HCT116 (cell line): Measurements from ENCODE around the gene BRINP3.

ENCODE experiments used
- CEBPB ChIP-seq: IDR thresholded peaks from 2 replicates; pipeline ENCODE4 v1.6.1; 2012; ENCODE audit warnings: low read depth
- EZH2 ChIP-seq: fragments of 200-600 bp; sonication (generic); IDR thresholded peaks from 2 replicates; pipeline ENCODE4 v1.6.1; 2017; ENCODE audit warnings: antibody characterized with exemption, mixed run types
- EZH2phosphoT487 ChIP-seq: fragments of 200-600 bp; IDR thresholded peaks from 2 replicates; pipeline ENCODE4 v1.6.1; 2018; ENCODE audit warnings: antibody characterized with exemption, borderline replicate concordance
- JUND ChIP-seq: IDR thresholded peaks from 2 replicates; pipeline ENCODE4 v1.6.1; 2012
- POLR2AphosphoS5 ChIP-seq: IDR thresholded peaks from 2 replicates; pipeline ENCODE4 v1.6.1; 2011; ENCODE audit warnings: mild to moderate bottlenecking, low read depth, low read length, moderate library complexity
- SRF ChIP-seq: IDR thresholded peaks from 2 replicates; pipeline ENCODE4 v1.6.1; 2012; ENCODE audit warnings: low read depth
- TCF7L2 ChIP-seq: IDR thresholded peaks from 2 replicates; pipeline ENCODE4 v1.7.0; 2011; ENCODE audit warnings: borderline replicate concordance, inconsistent platforms; ENCODE audit not compliant: insufficient read depth, insufficient read length; ENCODE audit errors: extremely low read depth
- YY1 ChIP-seq: IDR thresholded peaks from 2 replicates; pipeline ENCODE4 v1.6.1; 2011; ENCODE audit warnings: low read length, low read depth, moderate library complexity, mild to moderate bottlenecking; ENCODE audit not compliant: insufficient replicate concordance; ENCODE audit errors: extremely low read depth
- ZNF274 ChIP-seq: fragments of 200-500 bp; sonication (Bioruptor generic); IDR thresholded peaks from 2 replicates; pipeline ENCODE4 v1.6.1; 2014; ENCODE audit warnings: mild to moderate bottlenecking, low read depth, low read length, inconsistent platforms
- TF ChIP-seq, protein P1 (sequence below): IDR thresholded peaks from 2 replicates; pipeline ENCODE4 v1.6.1; 2012; ENCODE audit warnings: low read depth
- TF ChIP-seq, protein P2 (sequence below), 3 experiments: fragments of 200-600 bp in 1 of 3; sonication (generic) in 1 of 3; IDR thresholded peaks in 2 of 3; conservative IDR thresholded peaks in 1 of 3; 2 replicates each; pipeline ENCODE4 v1.5.1; 2012 to 2017; ENCODE audit warnings: low read depth in 2 of 3, low read length in 2 of 3, antibody characterized with exemption in 1 of 3, borderline replicate concordance in 1 of 3, control low read depth in 1 of 3, mild to moderate bottlenecking in 1 of 3, mixed read lengths in 1 of 3, mixed run types in 1 of 3, moderate library complexity in 1 of 3; ENCODE audit not compliant: insufficient read depth in 1 of 3
- TF ChIP-seq, protein P3 (sequence below): IDR thresholded peaks from 2 replicates; pipeline ENCODE4 v1.6.1; 2012

DNA sequence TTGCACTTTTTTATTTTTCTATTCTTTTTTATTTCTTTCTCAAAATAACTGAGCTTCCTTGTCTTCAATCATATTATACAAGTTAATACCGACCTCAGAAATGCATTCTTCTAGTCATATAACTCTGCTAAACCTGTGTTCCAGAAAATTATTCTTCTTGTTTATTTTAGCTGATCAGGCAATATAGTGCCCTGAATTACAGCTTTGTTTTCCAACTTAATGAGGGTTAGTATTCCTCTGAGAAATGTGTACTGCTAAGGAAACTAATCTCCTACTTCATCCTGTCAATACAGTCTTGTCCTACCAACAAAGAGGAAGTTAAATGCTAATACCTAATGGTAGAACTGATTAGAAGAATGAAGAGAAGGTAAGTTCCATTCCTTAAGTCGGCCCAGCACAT is 13.0 kb downstream of the BRINP3 start:
- TF ChIP-seq, protein P1, sequence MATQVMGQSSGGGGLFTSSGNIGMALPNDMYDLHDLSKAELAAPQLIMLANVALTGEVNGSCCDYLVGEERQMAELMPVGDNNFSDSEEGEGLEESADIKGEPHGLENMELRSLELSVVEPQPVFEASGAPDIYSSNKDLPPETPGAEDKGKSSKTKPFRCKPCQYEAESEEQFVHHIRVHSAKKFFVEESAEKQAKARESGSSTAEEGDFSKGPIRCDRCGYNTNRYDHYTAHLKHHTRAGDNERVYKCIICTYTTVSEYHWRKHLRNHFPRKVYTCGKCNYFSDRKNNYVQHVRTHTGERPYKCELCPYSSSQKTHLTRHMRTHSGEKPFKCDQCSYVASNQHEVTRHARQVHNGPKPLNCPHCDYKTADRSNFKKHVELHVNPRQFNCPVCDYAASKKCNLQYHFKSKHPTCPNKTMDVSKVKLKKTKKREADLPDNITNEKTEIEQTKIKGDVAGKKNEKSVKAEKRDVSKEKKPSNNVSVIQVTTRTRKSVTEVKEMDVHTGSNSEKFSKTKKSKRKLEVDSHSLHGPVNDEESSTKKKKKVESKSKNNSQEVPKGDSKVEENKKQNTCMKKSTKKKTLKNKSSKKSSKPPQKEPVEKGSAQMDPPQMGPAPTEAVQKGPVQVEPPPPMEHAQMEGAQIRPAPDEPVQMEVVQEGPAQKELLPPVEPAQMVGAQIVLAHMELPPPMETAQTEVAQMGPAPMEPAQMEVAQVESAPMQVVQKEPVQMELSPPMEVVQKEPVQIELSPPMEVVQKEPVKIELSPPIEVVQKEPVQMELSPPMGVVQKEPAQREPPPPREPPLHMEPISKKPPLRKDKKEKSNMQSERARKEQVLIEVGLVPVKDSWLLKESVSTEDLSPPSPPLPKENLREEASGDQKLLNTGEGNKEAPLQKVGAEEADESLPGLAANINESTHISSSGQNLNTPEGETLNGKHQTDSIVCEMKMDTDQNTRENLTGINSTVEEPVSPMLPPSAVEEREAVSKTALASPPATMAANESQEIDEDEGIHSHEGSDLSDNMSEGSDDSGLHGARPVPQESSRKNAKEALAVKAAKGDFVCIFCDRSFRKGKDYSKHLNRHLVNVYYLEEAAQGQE: no peak
- TF ChIP-seq, protein P2, sequence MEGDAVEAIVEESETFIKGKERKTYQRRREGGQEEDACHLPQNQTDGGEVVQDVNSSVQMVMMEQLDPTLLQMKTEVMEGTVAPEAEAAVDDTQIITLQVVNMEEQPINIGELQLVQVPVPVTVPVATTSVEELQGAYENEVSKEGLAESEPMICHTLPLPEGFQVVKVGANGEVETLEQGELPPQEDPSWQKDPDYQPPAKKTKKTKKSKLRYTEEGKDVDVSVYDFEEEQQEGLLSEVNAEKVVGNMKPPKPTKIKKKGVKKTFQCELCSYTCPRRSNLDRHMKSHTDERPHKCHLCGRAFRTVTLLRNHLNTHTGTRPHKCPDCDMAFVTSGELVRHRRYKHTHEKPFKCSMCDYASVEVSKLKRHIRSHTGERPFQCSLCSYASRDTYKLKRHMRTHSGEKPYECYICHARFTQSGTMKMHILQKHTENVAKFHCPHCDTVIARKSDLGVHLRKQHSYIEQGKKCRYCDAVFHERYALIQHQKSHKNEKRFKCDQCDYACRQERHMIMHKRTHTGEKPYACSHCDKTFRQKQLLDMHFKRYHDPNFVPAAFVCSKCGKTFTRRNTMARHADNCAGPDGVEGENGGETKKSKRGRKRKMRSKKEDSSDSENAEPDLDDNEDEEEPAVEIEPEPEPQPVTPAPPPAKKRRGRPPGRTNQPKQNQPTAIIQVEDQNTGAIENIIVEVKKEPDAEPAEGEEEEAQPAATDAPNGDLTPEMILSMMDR (IDR thresholded peaks at IDR 0.05 in 2 of 3, conservative IDR thresholded peaks at IDR 0.05 in 1 of 3; ENCODE audit: borderline replicate concordance in 1 of 3, insufficient read depth in 1 of 3, low read depth in 2 of 3, low read length in 2 of 3): no peak
- TF ChIP-seq JUND (no peak), CEBPB (no peak), EZH2phosphoT487 (no peak), YY1 (no peak), ZNF274 (no peak), POLR2AphosphoS5 (no peak), EZH2 (no peak), SRF (no peak), TCF7L2 (no peak)
- TF ChIP-seq, protein P3, sequence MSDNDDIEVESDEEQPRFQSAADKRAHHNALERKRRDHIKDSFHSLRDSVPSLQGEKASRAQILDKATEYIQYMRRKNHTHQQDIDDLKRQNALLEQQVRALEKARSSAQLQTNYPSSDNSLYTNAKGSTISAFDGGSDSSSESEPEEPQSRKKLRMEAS: no peak
